Coronary artery (tissue), 2 donors: ENCODE measurements around the gene MBD5.

Experiments used
- DNase-seq: peaks from one replicate; pipeline ENCODE4 v3.0.0-alpha.2; 2017; ENCODE audit warnings: low spot score
- H3K27ac ChIP-seq, 2 donors: fragments of 200-600 bp; sonication (generic); one replicate each; pipeline ENCODE4 v1.5.1; 2016 to 2019
- H3K4me3 ChIP-seq: fragments of 200-600 bp; sonication (generic); 2 replicates; pipeline ENCODE4 v1.5.1; 2016; ENCODE audit warnings: mild to moderate bottlenecking, moderate library complexity
- CTCF ChIP-seq: fragments of 200-600 bp; sonication (generic); IDR thresholded peaks from one replicate; pipeline ENCODE4 v1.5.1; 2019; ENCODE audit warnings: antibody characterized with exemption

MBD5 gene

DNA sequence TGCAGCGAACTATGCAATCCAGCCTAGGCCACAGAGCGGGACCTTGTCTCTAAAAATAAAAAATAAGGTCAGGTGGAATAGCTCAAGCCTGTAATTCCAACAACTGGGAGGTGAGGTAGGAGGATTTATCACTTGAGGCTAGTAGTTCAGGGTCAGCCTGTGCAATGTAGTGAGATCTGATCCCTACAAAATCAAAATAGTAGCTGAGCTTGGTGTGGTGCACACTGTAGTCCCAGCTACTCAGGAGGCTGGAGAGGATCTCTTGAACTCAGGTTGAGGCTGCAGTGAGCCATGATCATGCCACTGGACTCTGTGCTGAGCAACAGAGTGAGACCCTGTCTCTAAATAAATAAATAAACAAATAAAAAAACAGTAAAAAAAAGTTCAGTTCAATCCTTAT, 5.7 kb downstream of the MBD5 start:
- no peak for TF ChIP-seq CTCF
- H3K27ac ChIP-seq: no peak overlapping the region

DNA sequence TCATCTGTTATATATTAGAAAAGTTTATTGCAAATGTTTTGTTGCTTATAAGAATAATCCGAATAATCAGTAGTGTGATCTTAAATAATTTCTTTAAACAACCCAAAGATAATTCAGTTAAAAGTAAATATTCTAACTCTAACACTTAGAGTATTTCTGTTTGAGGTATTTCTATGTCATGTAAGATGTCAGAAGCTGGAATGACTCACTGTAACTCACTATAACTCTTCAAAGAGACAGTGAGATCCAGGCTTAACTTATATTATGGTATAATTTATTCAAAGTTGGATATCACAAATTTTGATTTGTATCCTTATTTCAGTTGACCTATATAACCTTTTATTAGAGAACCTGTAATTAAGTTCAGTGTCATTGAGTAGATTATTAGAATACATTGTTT, 6.9 kb downstream of the MBD5 start:
- no peak for TF ChIP-seq CTCF
- Histone ChIP-seq H3K4me3 (no peak overlapping the region), H3K27ac (no peak overlapping the region)
- no peak for DNase-seq

More for the DNA sequence above, 5.7 kb downstream of the MBD5 start:
- DNase-seq: no peak
- no peak overlapping the region for H3K4me3 ChIP-seq

GRCh38 chr2:148028781-148029180, 7.9 kb downstream of the MBD5 start:
- Histone ChIP-seq H3K27ac (no peak overlapping the region), H3K4me3 (no peak overlapping the region)
- no peak for DNase-seq
- no peak for TF ChIP-seq CTCF

- Histone ChIP-seq H3K27ac (no peak overlapping the region), H3K4me3 (no peak overlapping the region)
- DNase-seq: no peak
- TF ChIP-seq CTCF: no peak
Measured at GRCh38 chr2:148031152-148031551, 10.3 kb downstream of the MBD5 start.

DNA sequence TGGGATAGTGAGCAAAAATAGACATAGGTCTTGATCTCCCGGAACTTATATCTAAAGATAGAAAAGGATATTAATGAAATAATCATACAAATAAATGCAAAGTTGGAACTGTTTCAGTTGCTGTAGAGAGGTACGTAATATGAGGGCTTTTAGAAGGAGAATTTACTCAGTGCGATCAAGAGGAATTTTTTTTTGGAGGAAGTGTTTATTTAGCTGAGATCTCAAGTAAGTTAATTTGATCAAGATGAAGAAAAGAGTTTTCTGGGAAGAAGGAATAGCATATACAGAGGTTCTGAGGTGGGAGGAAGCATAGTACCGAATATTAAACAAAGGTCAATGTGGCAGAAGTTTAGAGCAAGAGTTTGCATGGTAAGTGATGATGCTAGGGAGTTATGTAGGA, 11.3 kb downstream of the MBD5 start:
- no peak overlapping the region for H3K27ac ChIP-seq
- DNase-seq: no peak
- no peak for TF ChIP-seq CTCF
- H3K4me3 ChIP-seq: no peak overlapping the region

DNA sequence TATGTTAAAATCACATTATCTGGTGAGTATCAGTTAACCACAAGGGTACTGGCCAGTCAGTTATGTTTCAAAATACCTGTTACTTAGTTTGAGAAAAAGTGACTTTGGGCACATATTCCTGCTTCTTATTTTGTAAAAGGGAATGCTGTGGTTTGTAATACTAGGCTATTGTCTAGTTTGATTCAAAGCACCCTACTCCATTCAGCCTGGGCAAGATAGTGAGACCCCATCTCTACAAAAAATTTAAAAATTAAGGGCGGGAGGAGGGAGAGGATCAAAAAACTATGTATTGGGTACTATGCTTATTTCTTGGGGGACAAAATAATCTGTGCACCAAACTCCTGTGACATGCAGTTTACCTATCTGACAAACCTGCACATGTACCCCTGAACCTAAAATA, 18.9 kb downstream of the MBD5 start:
- no peak for DNase-seq
- TF ChIP-seq CTCF: no peak
- H3K4me3 ChIP-seq: no peak overlapping the region
- no peak overlapping the region for H3K27ac ChIP-seq

DNA sequence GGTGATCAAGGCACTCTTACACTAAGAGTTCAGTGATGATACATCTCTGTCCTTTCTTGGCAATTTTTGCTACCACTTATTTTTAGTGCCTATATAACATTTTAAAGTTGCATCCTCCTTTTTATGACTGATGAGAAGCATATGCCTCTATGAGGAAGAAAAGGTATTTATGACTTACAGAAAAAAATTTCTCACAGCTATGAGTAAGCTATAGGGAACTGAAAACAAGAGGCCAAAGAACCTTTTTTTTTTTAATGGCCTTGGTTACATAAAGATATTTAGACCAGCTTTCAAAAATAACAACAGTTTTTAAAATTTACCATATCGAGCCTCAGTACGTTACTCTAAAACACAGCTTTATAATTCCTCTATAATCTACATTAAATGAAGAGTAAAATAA, 21.3 kb downstream of the MBD5 start:
- Histone ChIP-seq H3K27ac (no peak overlapping the region), H3K4me3 (no peak overlapping the region)
- DNase-seq: no peak
- TF ChIP-seq CTCF: no peak
